Measurements from ENCODE around the gene CAD.

CAD gene

DNA sequence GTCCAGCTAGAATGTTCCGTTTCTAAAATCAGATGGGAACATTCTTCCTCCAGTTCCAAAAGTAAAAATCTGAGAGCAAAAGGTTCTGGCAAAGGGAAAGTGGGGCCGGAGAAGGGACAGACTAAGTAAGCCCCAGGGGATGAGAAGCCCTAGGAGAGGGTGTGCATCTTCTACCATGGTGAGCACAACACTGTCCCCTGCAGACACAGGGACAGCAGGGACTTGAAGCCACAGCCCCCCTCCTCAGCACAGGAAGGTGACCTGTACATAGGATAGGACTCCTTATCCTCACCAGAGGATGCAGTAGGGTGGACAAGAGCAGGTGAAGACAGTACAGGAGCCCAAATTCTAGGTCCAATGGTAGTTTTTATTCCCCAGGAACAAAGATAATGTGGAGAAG, 17.9 kb upstream of the CAD start:
- ATAC-seq, result no peak

DNA sequence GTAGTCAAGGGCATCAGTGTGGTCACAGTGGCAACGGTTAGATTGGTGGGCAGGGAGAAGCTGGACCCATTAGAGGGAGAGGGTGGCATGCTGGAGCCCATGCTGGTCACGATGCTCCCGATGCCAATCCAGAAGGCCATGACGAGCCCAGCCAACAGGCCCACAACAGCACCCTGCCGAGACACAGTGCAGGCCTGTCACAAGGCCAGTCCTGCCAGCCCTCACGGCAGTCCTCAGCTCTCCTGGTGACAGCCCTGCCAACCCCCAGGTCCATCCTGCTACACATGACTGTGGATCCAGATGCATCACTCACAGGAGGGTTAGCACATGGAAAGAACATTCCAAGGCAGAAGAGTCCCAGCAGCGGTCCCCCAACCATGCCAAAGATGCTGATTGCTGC, 15.5 kb upstream of the CAD start:
- ATAC-seq, result no peak

DNA sequence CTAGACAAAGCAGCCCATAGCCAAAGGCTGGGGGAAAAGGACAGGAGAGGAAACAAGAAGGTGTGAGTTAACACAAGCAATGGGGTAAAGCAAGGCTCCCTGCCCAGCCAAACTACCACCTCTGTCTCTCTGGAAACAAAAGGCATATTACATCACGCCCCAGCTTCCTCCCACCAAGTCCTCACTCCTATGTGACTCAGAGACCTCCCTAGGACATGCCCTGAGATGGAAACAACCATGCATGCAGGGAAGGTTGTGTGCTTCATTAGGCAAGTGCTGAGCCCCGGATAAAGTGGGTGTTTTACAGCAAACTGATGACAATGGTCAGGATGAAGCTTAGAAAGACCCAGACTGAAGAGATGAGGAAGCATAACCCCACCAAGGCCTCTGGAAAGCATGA, 14.3 kb upstream of the CAD start:
- ATAC-seq, result no peak

DNA sequence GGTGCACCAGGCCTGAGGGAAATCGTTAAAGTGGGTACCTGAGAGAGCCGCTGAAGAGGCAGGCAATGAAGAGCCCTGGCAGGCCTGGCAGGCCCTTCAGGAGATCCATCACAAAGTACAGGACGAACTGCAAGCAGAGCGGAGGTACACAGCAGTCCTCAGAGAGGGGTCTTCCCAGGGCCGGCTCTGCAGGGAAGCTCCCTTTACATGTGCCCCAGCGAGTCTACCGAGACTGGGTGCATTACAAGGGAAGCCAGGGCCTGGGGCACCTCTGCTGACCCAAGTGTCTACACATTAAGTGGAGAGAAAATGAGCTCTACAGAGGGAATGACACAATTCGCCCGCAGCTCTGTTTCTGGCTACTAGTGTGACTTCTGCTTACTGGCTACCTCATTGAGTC, 13.4 kb upstream of the CAD start:
- ATAC-seq, result no peak

DNA sequence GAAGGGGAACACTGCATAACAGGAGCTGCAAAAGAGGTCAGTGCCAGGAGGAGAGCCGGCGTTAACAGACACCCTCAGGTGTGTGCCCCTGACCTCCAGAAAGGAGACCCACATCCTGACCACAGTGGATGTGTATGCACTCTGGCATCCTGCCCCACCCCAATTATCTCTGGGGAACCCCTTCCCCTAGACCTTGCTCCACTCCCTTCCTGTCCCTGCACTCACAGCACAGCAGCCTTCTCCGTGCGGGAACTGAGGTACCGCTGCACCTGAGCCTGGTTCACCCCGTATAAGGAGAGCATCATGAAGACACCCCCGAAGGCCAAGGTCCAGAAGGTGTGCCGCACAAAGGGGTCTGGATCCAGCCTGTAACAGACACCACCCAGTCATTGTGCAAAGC, 12.6 kb upstream of the CAD start:
- ATAC-seq, result no peak

DNA sequence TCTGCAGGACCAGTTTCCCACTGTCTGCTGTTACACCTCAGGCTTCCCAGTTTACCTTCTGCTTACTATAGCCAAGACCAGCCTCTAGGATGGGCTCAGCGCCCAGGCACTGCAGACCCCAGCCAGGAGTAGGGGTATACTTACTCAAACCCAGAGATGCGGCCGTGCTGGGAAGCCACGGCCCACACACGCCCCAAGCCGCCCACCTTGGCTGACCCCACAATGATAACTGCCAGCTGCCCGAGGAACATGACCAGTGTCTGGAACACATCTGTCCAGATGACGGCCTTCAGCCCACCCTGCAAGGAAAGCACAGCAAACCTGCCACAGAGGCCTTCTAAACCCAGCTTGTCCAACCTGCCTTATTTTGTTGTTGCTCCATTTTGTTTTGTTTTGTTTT, 12.0 kb upstream of the CAD start:
- ATAC-seq, result no peak

DNA sequence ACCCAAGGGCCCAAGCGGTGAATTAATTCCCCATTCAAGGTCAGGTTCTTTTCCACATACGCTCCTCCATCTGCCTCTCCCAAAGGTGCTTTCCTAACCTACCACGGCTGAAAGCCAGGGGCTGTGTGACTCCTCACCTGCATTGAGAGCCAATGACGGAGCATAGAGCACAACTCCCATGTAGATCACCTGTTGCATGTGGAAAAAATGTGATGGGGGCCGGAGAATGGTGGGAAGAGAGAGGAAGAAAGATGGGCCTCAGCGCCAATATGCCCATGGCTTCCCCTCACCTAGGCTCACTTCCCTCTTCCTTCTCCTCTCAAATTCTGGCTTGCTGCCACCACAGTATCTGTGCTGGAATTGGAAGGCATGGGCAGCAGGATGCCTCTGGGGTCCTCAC, 10.8 kb upstream of the CAD start:
- ATAC-seq, result no peak

DNA sequence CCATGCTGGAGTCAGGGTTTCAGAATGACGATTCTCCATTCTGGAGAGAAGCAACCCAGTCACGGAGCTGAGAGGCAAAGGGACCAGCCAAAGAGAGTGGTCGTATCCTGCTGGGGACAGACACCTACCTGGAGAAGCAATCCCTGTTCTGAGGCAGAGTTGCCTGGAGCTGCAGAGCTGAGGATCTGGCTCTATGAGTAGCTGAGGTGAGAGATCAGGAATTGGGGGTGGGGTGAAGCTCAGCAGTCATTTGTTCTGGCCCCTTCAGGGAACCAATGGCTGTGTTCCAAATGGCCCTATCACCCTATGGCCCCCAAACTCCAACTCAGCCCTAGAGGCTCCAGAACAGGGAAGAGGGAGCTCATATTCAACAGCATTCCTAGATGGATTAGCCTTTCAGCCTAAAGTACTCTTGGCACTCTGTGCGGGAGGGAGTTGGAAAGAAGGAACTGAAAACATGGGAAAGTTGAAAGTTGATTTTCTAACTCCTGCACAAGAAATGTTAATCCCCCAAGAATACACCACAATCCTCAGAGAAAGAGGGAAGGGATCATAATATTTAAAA, 8.6 kb upstream of the CAD start:
- no peak for ATAC-seq

DNA sequence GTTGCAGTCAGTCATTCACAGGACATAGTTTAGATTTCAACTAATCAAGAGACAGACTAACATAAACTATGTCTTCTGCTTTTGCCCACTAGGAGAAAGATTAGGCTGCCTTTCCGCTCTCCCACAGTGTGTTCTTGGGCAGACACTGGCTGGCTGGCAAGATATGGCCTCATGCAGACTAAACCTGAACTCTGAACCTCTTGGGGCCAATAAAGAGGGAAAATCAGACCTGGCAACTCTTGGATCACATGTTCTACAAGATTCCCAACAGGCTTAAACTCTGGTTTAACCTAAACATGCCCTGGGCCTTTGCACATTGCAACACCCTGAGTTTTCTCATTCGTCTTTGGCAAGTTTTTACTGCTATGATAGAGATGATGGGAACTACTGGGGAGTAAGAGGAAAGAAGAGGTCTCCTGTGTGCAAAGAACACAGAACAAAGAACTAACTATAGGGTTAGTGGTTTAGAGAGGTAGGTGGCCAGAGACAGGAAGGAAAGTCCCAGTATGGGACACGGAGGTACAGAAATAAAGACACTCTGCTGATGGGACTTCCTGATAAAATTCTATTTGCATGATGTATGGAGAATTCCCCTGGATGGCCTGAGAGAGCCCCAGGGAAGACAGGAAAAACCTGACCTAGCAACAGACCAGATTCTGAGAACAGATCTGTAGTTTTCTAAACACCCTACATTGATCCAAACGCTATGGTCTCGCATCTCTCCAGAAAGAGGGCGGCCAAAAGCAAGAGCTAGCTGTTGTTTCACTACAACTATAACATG, 7.4 kb upstream of the CAD start:
- no peak for ATAC-seq

DNA sequence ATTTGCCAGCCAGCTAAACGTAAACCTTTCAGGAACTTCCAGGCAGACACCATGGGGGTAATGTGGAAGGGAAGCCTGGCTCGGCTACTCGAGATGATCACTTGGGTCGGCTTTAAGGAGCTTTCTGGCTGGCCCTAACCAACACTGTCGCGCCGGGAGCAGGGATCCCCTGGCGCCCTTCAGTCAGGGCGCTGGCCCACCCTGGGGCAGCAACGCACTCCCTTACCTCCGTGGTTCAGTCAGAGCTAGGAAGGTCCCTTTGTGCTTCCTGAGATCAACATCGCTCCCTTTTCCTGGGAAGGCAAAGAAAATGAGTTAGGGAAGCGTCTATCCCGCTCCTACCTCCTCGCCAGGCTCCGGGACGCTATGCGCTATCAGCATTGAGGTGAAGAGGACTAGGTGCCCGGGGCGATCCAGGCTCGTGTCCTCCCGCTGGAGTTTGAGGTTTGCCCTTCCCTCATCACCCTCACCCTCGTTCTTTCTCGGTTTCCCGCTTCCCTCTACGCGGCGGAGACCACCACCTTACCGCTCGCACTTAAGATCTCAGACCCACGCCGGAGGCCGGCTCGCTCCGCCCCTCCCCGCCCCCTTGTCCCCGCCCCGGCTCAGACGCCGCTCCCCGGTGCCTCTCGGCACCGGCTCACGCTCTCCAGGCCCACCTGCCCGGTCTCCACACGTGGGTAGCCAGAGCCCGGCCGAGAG, 5.8 kb upstream of the CAD start:
- ATAC-seq, result no peak

DNA sequence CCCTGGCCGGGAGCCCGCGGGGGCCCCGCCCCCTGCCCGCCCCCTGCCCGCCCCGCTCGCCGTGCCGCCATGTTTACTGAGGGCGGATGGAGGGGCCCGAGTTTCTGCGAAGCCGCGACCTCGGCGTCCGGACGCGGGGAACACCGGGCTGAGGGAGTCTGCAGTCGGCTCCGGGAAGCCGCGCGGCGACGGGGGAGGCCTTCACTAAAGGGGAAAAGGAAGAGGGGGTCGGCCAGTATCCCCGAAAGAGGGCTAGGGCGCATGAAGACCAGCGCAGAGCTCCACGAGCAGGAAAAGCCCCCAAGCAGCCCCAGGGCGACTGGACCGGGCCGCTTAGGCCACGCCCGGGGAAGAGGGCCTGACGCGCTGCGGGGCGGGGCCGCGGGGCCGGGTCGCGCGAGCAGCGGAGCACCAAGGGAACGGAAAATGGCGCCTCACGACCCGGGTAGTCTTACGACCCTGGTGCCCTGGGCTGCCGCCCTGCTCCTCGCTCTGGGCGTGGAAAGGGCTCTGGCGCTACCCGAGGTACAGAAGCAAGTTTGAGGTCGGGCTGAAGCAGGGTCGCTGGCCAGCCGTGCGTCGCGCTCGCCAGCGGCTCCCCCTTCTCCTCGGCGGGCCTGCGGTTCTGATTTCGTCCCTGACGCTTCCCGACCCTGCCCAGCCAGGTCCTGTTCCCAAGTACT, 5.1 kb upstream of the CAD start, which contains the start of the genes ATRAID and SLC5A6:
ATRAID (plus strand) TSS at position 99 of the 683 bp plus-strand sequence; CDS start at position 427, 328 bp downstream.
SLC5A6 (minus strand) TSS at position 326 of the 683 bp plus-strand sequence. CDS start 4,618 bp downstream, outside the sequence.
- ATAC-seq, result peak; percentile 89 to 90

DNA sequence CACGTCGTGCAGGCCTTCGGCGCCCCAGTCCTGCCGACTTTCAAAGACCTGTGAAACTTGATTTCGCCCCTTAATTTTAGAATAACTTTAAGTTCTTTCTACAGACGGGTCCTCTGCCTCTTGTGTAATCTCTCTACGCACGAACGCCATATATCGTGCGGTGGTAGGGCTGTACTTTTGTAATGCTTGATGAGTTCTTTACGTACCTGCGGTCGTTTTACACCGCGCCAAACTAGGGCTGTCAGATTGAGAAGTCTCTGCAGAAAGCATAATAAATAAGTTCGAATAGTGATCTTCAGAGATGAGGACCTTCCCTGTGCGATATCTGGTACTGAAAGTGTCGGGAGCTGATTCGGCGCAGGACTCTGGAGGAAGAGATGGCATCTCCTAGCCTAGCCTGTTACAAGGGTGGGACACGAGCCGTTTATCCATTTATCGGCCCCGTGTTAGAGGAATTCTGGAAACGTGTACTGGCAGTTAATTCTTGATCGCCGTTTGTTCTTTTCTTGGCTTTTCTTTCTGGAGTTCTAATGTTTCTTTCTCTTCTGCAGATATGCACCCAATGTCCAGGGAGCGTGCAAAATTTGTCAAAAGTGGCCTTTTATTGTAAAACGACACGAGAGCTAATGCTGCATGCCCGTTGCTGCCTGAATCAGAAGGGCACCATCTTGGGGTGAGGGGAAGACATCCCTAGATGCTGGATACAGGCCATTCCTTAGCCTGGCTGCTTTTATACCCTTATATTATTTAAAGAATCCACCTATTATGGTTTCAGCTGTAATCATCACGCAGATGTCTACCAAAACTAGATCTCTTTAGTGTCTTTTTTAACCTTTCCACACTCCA, 4.3 kb upstream of the CAD start:
- peak; percentile 20 to 25 for ATAC-seq

DNA sequence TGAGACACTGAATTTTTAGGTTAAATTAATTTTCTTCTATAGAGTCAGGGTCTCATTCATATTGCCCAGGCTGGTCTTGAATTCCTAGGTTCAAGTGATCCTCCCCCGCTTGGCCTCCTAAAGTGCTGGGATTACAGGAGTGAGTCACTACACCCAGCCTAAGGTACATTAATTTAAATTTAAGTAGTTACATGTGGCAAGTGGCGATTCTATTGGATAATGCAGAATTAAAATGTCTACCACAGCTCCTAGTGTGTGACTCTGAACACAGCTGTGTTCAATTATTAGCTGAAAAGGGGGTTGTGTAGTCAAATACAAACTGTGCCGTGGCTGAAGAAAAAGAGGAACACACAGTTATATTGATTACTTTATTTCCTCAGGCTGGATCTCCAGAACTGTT, 2.2 kb upstream of the CAD start:
- ATAC-seq, result no peak

DNA sequence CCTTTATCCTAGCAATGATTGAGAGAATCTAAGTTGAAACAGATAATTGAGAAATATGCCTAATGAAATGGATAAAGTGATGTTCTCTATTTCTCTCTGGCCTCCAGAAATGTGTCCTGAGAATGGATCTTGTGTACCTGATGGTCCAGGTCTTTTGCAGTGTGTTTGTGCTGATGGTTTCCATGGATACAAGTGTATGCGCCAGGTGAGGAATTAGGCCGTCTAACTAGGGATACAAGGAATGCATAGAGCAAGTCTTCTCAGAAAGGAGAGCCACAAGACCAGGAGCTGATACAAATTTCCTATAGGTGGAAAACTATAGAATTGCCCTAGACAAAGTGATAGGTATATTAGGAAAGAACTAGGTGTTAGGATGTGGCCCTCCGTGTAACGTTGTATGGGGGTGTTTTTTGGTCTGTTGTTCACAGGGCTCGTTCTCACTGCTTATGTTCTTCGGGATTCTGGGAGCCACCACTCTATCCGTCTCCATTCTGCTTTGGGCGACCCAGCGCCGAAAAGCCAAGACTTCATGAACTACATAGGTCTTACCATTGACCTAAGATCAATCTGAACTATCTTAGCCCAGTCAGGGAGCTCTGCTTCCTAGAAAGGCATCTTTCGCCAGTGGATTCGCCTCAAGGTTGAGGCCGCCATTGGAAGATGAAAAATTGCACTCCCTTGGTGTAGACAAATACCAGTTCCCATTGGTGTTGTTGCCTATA, 592 bp upstream of the CAD start:
- ATAC-seq, result no peak

DNA sequence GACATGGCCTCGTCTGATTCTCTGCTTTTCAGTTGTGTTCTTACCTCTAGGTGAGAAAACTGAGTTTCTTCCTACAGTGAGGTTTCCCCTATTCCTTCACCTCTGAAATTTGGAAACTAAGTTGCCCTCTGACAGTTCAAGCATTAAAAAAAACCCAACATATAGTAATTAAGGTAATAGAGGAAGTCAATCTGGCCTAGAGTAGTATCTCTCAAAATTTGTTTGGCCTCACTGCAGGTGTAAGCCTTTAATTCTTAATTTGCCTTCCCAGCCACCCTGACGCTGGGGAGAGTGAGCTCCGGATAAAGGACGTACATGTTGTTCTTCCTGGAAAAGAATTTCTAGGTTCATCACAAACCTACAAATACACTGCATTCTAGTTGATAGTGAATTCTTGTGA, 1.4 kb downstream of the CAD start:
- ATAC-seq, result no peak

DNA sequence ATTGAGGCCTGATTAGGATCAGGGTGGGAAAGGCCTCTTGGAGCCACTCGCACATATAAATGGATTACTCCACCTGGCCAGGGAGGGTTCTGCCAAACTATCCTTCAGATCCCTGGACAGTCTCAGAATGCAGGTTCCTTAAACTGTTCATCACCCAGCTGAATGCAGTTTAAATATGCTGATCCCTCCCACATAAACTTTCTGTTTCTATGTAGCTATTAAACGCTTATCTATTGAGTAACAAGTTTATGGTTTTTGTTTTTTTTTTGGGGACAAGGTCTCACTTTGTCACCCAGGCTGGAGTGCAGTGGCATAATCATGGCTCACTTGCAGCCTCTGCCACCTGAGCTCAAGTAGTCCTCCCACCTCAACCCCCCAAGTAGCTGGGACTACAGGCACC, 1.9 kb downstream of the CAD start:
- ATAC-seq, result no peak

DNA sequence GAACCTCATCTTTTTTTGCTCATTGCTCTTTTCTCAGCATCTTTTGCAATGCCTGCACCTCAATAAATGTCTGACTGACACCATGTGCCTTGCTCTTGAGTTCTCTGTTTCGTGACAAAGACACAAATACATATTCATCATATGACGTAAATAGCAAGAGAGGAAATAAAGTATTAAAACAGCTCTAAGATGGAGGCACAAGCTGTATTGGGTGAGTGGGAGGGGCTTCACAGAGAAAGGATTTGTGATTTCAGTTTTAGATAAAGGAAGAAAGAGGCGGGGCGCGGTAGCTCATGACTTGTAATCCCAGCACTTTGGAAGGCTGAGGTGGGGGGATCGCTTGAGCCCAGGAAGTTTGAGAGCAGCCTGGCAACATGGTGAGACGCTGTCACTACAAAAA, 2.9 kb downstream of the CAD start:
- ATAC-seq, result no peak

DNA sequence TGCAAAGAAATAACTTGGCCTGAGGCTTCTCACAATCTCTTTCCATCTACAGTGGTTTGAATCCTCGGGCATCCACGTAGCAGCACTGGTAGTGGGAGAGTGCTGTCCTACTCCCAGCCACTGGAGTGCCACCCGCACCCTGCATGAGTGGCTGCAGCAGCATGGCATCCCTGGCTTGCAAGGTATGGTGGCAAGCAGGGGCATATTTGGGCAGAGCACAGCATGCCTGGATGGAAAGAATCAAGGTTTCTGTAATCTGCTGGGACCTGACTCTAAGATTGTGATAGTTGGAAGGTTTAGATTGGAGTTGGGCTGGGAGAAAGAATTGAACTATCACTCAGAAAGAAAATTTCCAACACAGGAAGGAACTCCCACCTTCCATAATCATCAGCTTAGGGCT, 4.0 kb downstream of the CAD start:
- ATAC-seq, result no peak

DNA sequence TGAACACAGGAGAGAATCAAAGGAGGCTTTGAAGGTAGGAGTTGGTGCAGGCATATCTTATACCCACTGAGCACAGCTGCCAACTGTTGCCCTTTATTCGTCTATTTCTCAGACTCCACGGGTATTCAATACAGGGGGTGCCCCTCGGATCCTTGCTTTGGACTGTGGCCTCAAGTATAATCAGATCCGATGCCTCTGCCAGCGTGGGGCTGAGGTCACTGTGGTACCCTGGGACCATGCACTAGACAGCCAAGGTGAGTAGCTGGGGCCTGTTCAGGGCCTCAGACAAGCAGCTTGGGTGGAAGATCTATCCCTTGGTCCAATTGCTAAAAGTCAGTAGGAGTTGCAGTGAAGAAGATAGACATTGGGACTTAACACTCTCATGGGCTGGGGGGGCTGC, 5.2 kb downstream of the CAD start:
- no peak for ATAC-seq

DNA sequence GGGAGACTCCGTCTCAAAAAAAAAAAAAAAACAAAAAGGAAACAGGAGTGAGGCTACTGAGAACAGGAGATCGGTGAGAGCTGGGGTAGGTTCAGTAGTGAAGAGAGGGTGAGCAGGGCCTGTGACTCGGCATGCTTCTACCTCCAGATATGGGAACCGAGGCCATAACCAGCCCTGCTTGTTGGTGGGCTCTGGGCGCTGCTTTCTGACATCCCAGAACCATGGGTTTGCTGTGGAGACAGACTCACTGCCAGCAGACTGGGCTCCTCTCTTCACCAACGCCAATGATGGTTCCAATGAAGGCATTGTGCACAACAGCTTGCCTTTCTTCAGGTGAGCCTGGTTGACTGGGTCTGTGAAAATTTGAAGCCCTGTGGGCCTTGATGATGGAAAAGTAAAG, 6.2 kb downstream of the CAD start:
- no peak for ATAC-seq

DNA sequence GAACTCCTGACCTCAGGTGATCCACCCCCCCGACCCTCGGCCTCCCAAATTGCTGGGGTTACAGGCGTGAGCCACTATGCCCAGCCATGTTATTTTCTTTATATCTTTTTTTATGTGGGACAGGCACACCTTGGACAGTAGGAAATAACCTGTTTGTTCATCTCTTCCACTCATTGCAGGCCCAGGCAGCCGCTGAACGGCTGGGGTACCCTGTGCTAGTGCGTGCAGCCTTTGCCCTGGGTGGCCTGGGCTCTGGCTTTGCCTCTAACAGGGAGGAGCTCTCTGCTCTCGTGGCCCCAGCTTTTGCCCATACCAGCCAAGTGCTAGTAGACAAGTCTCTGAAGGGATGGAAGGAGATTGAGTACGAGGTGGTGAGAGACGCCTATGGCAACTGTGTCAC, 8.4 kb downstream of the CAD start:
- no peak for ATAC-seq

DNA sequence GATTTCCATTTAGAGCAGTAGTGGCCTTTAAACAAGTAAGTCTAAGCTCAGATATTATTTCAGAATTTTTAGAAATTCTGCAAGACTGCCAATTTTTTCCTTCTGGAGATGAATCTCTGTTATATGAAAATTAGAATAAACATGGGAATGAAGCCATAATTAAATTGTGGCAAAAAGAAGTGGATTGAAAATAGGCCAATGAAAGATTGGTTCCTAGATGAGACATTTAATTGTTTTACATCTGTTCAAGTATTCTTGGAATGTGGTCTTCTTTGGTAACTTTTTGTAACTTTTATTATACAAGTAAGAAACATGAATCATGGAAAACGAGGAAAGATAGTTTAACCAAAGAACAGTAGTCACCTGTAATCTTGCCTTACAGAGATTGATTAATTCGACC, 10.3 kb downstream of the CAD start:
- ATAC-seq, result no peak

All from activated CD4-positive, CD25-positive, alpha-beta regulatory T cell treated with anti-CD3 and anti-CD28 coated beads, Interleukin-2, amount 50 U/mL, for 24 hours (primary cell).